Effector CD4-positive, alpha-beta T cell (primary cell): ENCODE results near the gene FAM118B.

Source experiments
- DNase-seq: peaks from one replicate; pipeline ENCODE4 v3.0.0-alpha.2; 2020

FAM118B gene

GRCh38 chr11:126186708-126187529, 24.7 kb upstream of the FAM118B start:
- no peak for DNase-seq

- no peak for DNase-seq
Observed at GRCh38 chr11:126188332-126189108, 23.1 kb upstream of the FAM118B start.

GRCh38 chr11:126189109-126189929, 22.3 kb upstream of the FAM118B start:
- no peak for DNase-seq

- DNase-seq, result no peak
Observed at GRCh38 chr11:126190792-126191191, 20.8 kb upstream of the FAM118B start.

- DNase-seq, result no peak
Observed at GRCh38 chr11:126191379-126192073, 20.1 kb upstream of the FAM118B start.

GRCh38 chr11:126192361-126192760, 19.2 kb upstream of the FAM118B start:
- DNase-seq, result no peak

GRCh38 chr11:126193038-126193478, 18.5 kb upstream of the FAM118B start:
- DNase-seq, result no peak

- no peak for DNase-seq
Observed at GRCh38 chr11:126194121-126194543, 17.4 kb upstream of the FAM118B start.

GRCh38 chr11:126195119-126195518, 16.5 kb upstream of the FAM118B start:
- DNase-seq, result no peak

GRCh38 chr11:126197277-126197939, 14.2 kb upstream of the FAM118B start:
- DNase-seq, result no peak

GRCh38 chr11:126198648-126199047, 12.9 kb upstream of the FAM118B start:
- DNase-seq, result no peak

- no peak for DNase-seq
Observed at GRCh38 chr11:126202646-126203359, 8.8 kb upstream of the FAM118B start.

GRCh38 chr11:126205359-126205758, 6.2 kb upstream of the FAM118B start:
- no peak for DNase-seq

GRCh38 chr11:126207896-126208295, 3.7 kb upstream of the FAM118B start:
- no peak for DNase-seq

GRCh38 chr11:126210871-126211235, 729 bp upstream of the FAM118B start:
- no peak for DNase-seq

- DNase-seq, result no peak
Observed at GRCh38 chr11:126212089-126212660, 593 bp downstream of the FAM118B start.

- DNase-seq, result no peak
Observed at GRCh38 chr11:126214441-126214840, 2.9 kb downstream of the FAM118B start.

- DNase-seq, result no peak
Observed at GRCh38 chr11:126214841-126215240, 3.3 kb downstream of the FAM118B start.

- no peak for DNase-seq
Observed at GRCh38 chr11:126216526-126217305, 5.1 kb downstream of the FAM118B start.

GRCh38 chr11:126217491-126217890, 5.9 kb downstream of the FAM118B start:
- DNase-seq, result no peak
